NCI-H2171 treated with DMSO at 0.1 percent for 48 hours (cell line): Measurements from ENCODE around the gene GZMH.
"Not testable (repeated sequence)": the region's sequence is repeated elsewhere in the genome, so short reads cannot be mapped to it uniquely, and the experiment has no call there.

ENCODE experiments used
- DNase-seq: peaks from one replicate; lab custom pipeline; 2025; lab: John Stamatoyannopoulos, UW

GZMH gene

DNA sequence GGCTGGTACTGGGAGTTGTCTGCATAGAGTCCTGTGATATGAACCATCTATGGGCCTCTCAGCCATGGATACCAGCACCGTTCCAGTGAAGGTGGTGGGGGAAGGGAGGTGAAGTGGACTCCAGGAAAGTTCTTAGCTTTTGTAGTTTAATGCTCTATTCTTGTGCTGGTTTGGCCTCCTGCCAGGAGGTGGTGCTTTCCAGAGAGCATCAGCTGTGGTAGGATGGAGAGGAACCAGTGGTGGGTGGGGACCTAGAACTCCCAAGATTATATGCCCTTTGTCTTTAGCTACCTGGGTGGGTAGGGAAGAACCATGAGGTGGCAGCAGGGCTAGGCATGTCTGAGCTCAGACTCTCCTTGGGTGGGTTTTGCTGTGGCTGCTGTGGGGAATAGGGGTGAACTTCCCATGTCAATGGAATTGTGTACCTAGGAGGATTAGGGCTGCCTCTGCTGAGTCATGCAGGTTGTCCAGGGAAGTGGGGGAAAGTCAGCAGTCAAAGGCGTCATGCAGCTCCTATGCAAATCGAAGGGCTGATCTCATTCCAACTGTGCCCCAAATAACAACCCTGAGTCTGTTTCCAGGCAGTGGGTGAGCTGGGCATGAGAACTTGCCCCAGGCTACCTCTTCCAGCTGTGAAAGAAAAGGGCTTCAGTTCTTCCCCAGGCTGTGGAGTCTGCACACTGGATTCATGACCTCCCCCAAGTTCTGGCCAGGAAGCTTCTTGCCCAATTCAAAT lies 14.2 kb downstream of the GZMH start:
- DNase-seq, result no peak

DNA sequence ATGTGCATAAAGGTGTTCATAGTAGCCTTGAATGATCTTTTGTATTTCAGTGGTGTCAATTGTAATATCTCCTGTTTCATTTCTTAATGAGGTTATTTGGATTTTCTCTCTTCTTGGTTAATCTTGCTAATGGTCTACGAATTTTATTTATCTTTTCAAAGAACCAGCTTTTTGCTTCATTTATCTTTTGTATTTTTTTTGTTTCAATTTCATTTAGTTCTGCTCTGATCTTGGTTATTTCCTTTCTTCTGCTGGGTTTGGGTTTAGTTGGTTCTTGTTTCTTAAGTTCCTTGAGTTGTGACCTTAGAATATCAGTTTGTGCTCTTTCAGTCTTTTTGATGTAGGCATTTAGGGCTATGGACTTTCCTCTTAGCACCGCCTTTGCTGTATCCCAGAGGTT lies 18.5 kb downstream of the GZMH start:
- DNase-seq, result not testable (repeated sequence)

DNA sequence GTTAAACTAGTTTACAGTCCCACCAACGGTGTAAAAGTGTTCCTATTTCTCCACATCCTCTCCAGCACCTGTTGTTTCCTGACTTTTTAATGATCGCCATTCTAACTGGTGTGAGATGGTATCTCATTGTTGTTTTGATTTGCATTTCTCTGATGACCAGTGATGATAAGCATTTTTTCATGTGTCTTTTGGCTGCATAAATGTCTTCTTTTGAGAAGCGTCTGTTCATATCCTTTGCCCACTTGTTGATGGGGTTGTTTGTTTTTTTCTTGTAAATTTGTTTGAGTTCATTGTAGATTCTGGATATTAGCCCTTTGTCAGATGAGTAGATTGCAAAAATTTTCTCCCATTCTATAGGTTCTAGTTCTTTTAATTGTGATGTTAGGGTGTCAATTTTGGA lies 25.1 kb downstream of the GZMH start:
- not testable (repeated sequence) for DNase-seq

DNA sequence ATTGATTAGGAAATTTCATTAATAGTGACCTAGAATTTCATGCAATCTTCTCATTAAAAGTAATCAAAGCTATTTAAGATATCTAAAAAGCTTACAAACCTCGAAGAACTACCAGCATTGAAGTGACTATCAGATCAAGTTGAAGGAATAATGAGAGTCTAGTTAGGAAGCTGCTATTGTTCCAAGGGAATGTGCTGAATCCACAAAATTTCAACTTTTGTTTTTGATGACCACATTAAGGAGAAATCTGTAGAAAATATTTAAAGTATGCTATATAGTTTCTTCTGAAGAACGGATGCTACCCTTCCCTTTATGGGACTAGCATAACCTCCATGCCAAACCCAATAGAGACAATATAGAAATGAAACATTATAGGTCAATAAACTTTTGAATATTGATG lies 30.9 kb downstream of the GZMH start:
- DNase-seq, result no peak

DNA sequence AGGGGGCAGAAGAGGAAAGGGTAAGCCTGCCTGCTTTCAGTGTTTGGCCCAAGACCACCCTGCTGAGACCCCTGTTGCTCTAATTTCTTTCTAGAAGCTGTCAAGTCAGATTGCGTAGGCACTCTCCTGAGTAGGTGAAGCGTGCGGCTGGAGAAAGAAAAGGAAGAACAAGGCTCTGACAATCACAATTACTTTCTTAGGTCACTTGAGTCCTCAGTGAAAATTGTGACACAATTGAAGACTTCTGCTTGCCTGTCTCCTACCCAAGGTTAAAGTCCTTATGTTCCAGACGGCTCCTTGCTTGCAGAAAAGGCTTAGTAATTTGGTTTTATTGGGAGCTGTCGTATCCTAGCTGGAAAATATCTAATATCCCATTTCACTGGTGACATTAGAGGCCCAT lies 32.7 kb downstream of the GZMH start:
- DNase-seq, result no peak

DNA sequence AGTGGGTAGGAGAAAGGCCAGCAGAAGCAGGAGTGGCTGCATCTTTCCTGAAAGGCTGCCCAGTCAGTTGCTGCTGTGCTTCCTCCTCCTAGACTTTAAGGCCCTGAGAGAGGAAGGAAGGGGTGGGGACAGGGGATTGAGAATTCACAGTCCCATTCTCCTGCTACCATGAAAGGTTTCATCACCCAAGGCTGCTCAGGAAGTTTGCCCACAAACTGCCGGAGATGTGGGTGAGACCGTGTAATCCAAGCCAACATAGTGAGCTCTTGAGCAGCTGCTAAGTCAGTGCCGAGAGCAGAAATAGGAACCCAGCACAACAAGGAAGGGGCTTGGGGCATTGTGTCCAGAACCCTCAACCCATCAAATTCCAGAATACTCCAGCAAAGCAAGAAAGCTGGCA lies 33.3 kb downstream of the GZMH start, which contains the start of gene CTSG:
Gene CTSG (minus strand): TSS at position 69 of the 400 bp plus-strand sequence. CDS start 27 bp downstream, at position 42.
- no peak for DNase-seq

DNA sequence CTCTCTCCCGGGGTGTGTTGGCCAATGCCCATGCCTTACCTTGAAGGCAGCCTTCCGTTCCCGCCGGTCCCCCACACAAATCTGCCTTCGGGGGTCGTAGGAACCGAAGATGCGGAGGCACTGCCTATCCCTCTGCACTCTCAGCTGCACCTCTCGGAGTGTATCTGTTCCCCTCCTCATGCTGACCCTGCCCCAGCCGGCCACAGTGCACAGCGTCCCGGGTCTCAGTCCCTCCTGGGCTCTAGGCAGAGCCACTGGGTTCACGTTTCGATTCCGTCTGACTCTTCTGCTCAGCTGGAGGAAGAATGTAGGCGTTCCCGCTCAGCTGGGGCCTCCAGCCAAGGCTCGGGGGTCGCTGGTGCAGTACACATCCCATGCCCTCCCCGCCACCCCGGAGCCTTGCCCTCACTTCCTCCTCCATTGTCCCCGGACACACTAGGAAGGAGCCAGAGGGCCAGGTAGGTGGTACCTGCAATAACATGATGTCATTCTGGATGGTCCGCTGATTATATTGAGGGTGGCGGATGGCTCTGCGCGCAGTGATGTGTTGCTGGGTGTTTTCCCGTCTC lies 35.2 kb downstream of the GZMH start:
- DNase-seq, result no peak

DNA sequence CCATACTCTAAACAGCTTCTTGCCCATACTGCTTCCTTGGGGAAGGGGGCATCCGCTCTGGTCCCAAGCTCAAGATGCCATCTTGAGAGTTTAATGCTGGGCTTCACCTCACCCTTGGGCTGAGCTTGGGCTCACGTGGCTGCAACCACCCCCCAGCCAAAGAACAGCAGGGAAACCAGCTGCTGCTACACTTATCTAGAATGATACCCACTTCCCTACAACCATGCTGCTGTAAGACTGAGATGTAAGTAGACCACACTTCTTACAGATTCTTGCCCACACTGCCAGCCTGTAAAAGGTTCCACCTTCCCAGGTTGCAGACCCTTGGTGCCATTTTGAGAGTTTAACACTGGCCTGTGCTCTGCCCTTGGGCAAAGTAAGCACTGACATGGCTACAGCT lies 43.2 kb downstream of the GZMH start:
- DNase-seq, result no peak

DNA sequence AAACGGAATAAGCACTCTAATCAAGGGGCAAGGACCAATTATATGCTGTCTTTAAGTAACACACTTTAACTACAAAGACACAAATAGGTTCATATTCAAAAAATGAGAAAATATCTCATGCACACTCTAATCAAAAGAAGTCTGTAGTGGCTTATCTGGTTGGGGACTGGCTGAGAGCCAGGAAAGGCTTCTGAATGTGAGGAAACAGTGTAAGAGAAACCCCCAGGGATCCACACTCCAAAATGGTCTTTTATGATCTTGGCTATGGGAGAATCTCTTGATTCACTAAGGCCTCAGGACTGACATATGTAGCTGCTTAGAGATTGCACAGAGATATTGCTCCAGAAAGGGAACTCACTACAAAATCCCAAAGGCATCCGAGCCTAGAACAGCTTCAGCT lies 43.7 kb downstream of the GZMH start:
- peak; percentile 15 for DNase-seq

DNA sequence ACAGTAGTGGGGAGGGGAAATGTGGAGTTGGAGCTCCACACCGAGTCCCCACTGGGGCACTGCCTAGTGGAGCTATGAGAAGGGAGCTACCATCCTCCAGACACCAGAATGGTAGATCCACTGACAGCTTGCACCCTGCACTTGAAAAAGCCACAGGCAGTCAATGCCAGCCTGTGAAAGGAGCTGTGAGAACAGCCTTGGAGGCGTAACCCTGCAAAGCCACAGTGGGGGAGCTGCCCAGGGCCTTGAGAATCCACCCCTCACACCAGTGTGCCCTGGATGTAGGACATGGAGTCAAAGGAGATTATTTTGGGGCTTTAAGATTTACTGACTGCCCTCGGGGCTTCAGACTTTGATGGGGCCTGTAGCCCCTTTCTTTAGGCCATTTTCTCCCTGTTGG lies 46.0 kb downstream of the GZMH start:
- DNase-seq, result no peak

DNA sequence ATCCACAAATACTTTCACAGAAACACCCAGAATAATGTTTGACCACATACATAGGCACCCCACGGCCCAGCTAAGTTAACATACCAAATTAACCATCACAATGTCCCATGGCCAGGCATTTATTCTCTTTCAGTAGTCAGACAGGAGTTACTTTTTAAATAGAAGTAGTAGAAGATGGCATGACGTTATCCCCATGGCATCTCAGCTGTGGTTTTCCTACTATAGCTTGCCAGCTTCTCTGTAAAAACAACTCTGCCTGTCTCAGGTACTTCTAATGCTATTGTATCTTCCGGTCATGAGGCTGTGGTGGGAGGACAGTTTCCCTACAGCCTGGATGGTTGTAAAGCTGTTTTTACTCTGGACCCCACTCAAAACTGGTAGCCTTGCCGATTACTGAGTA lies 52.7 kb downstream of the GZMH start:
- DNase-seq, result no peak
